Measurements from ENCODE around the gene CASR. TPM values are rescaled to one million over a fixed set of nuclear protein-coding genes. Genes with fewer than 3 reads are reported as not detected.

Gene CASR
- polyA plus RNA-seq (2011; rRNA removed), result not detected in 2 replicates
- not detected in 2 replicates for polyA plus RNA-seq (2012; cell fraction: cytosol; rRNA removed)
- not detected in 2 replicates for polyA plus RNA-seq (2012; cell fraction: nucleus; rRNA removed)
- not detected in 3 replicates for polyA plus RNA-seq (2017; fragmentation: RNase III; extraction: RNeasy Plus Mini Kit Qiagen cat#74134 plus additional on column Dnase treatment)
- not detected in 2 replicates for polyA minus RNA-seq (2011; rRNA and poly(A)+ RNA removed)

- TF ChIP-seq SMC3 (IDR thresholded peaks at IDR 0.05) (no peak), HOXA7 (CRISPR knock-in tag; IDR thresholded peaks at IDR 0.05) (no peak), BHLHE40 (IDR thresholded peaks at IDR 0.05; ENCODE audit: low read depth, low read length) (no peak), EP300 (IDR thresholded peaks at IDR 0.05) (no peak), USF2 (IDR thresholded peaks at IDR 0.05) (no peak), HEYL (CRISPR knock-in tag; IDR thresholded peaks at IDR 0.05) (no peak)
- Histone ChIP-seq H3K27ac (no peak within 1 kb of the TSS), H3K9me3 (no peaks in the 10 kb centered on the region), H3K4me1 (0 out of 3 replicates have a peak, but pooled peaks cover 9% of the 10 kb centered on the region), H3K4me3 (peak within 1 kb of the TSS; percentile 29), H3K4me2 (peak within 1 kb of the TSS; percentile 57)
- WGBS (ENCODE audit: missing lambda C conversion rate), result 12% methylated on average over 14 of the region's 14 CpGs
- ChIA-PET POLR2A (no interaction called here), CTCF (interaction anchor here (1.1 kb wide), 1 partner anchor 28 kb away, joined by 3 read pairs; no protein-coding TSS in a partner anchor)
- DNase-seq (ENCODE audit: low read depth in 1 of 2, low spot score in 1 of 2) (peak in 1 of 2 experiments; percentile 5), FAIRE-seq (no peak), ATAC-seq (peak; percentile 36 to 54; a peak in 3 of 6 replicates)
Measured at GRCh38 chr3:122183521-122183892, at the start of gene CASR. Gene CASR (plus strand): TSS chr3:122183668. CDS start chr3:122254190, 70,522 bp downstream.

GRCh38 chr3:122146466-122146865, 37.0 kb upstream of the CASR start:
- DNase-seq (ENCODE audit: low read depth in 1 of 2, low spot score in 1 of 2) (no peak), ATAC-seq (no peak), FAIRE-seq (no peak)
- POLR2A ChIA-PET, result no interaction called here
- CTCF ChIA-PET, result no interaction called here
- Histone ChIP-seq H3K9me3 (0 out of 3 replicates have a peak, but pooled peaks cover 2% of the 10 kb centered on the region), H3K27ac (no peak overlapping the region), H3K4me1 (no peaks in the 10 kb centered on the region), H3K4me3 (no peak overlapping the region), H3K4me2 (no peak overlapping the region)
- TF ChIP-seq POLR2AphosphoS2 (conservative IDR thresholded peaks at IDR 0.05; ENCODE audit: low read length) (no peak), CHD4 (IDR thresholded peaks at IDR 0.05; ENCODE audit: borderline replicate concordance) (no peak), RCOR1 (IDR thresholded peaks at IDR 0.05; ENCODE audit: low read depth, low read length) (no peak), NFE2L2 (conservative IDR thresholded peaks at IDR 0.05; ENCODE audit: low read length) (no peak), RFX5 (IDR thresholded peaks at IDR 0.05) (no peak), FOSL2 (IDR thresholded peaks at IDR 0.05) (no peak), FOSL2 (CRISPR knock-in tag; IDR thresholded peaks at IDR 0.05) (no peak), HEYL (CRISPR knock-in tag; IDR thresholded peaks at IDR 0.05) (no peak)
- 49% methylated on average over 3 of the region's 3 CpGs for WGBS (ENCODE audit: missing lambda C conversion rate)

GRCh38 chr3:122148941-122149627, 34.4 kb upstream of the CASR start:
- Histone ChIP-seq H3K9me3 (peaks cover 12% of the 10 kb centered on the region; the same call in 1 of the 3 replicates), H3K4me3 (no peak overlapping the region), H3K27ac (no peak overlapping the region), H3K4me2 (no peak overlapping the region), H3K4me1 (no peaks in the 10 kb centered on the region)
- POLR2A ChIA-PET, result interaction anchor here (0.5 kb wide), 1 partner anchor 562 kb away, joined by 3 read pairs; no protein-coding TSS in a partner anchor
- DNase-seq (ENCODE audit: low read depth in 1 of 2, low spot score in 1 of 2) (no peak), FAIRE-seq (no peak), ATAC-seq (no peak)
- 34% methylated on average over 2 of the region's 2 CpGs for WGBS (ENCODE audit: missing lambda C conversion rate)
- TF ChIP-seq JUN (IDR thresholded peaks at IDR 0.05), result no peak
- no peak for TF ChIP-seq ZC3H11A (IDR thresholded peaks at IDR 0.05)
- no peak for TF ChIP-seq CHD2 (IDR thresholded peaks at IDR 0.05; ENCODE audit: low read length, partially characterized antibody)
- TF ChIP-seq EHMT2 (IDR thresholded peaks at IDR 0.05; ENCODE audit: low read depth), result no peak
- TF ChIP-seq HMGXB4 (CRISPR knock-in tag; IDR thresholded peaks at IDR 0.05; ENCODE audit: borderline replicate concordance), result no peak
- CTCF ChIA-PET, result no interaction called here
